Central memory CD4-positive, alpha-beta T cell (primary cell): ENCODE results near the gene KIAA2012.
"Not testable (repeated sequence)": the region's sequence is repeated elsewhere in the genome, so short reads cannot be mapped to it uniquely, and the experiment has no call there.

Experiments
- DNase-seq: peaks from one replicate; pipeline ENCODE4 v3.0.0; 2022

Gene KIAA2012

DNA sequence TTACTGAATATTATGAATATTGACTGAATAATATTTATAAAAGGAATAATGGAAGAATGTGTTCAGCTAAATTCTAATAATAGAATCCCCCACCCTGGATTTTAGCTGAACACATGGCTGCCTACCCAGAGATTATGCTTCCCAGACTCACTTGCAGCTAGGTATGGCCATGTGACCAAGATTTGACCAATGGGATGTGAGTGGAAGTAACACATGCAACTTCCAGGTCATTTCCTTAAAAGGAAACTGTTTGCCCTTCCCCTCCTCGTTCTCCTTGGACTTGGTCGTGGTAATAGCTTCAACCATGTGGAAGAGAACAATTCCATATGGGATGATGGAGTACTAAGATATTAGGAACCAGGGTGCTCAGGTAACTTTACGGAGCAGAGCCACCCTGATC lies 47.8 kb downstream of the KIAA2012 start:
- DNase-seq = no peak

DNA sequence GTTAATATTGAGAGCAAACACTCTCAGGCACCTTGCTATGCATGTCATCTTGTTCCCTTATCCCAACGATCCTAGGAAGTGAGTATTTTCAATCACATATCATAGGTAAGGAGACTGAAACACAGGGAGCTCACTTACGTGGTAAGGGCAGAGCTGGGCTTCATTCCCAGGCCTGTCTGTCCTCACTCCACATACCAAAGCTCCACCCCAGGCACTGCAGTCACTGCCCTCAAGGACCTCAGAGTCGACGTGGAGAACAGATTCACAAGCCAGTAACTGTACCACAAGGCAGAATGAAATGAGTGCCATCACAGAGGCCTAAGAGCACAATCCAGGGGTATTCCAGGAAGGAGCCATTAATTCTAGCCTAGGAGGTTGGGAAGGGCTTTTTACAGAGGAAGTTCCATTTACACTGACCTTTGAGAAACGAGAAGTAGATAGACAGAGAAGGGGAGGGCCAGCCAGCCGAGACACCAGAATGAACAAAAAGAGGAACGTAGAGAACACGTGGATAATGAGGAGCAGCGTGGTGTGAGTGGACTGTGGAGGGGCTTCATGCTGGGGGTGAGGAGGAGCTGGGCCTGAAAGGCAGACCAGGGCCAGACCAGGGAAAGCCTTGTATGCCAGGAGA lies 48.6 kb downstream of the KIAA2012 start:
- DNase-seq = no peak

DNA sequence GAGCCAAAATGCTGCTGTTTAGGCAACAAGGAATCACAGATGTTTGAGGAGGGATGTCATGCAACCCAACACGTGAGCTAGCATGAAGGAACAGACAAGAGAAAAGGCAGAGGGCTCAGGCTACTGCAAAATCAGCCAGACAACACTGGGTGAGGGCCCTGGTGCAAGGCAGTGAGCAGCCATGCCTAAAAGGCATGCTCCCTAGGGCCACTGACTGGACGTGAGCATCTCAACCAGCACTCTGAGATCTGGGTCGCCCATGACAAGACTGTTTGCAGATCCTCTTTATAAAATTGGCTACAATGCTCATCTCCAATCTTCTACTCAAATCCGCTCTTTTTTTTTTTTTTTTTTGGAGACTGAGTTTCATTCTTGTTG lies 49.1 kb downstream of the KIAA2012 start:
- DNase-seq = no peak

GRCh38 chr2:202122980-202123720 lies 50.1 kb downstream of the KIAA2012 start:
- DNase-seq = no peak

DNA sequence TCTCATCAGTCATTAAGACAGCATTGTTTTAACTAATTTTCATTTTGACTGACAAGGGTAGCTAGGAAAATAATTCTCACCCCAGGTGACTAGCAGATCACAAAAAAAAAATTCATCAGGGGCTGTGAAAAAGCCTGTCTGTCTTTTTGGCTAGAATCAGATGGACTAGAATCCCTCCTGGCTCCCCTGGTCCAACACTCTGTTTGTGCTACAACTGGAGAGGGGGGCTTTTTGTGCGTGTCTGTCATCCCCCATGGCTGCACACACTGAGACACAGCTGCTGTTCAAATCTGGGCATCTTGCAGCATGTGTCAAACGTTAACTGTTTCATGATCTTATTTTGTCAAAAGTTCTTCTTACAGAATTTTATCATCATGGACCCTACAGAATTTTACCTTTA lies 51.2 kb downstream of the KIAA2012 start:
- DNase-seq = no peak

DNA sequence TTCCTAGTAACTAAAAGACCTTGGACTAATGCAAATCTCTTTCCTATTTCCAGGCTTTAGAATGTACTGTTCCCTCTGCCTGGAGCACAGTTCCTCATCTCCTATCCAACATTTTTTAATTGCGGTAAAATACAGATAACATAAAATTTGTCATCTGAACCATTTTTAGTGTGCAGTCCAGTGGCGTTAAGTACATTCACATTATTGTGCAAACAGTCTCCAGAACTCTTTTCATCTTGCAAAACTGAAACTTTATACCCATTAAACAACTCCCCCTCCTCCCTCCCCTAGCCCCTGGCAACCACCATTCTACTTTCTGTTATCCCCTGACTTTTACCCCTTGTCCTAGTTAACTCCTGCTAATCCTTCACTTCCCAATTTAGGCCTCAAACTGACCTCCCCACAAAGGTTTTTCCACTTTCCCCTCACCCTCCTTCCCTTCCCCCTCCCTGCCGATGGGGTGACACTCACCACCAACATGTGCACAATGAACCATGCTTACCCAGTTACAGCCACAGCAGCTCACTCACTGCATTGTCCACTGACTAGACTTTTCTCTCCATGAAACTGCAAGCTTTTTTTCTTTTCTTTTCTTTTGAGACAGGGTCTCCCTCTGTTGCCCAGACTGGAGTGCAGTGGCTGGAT lies 54.8 kb downstream of the KIAA2012 start:
- DNase-seq = no peak

- no peak for DNase-seq
These were observed 56.8 kb downstream of the KIAA2012 start for GRCh38 chr2:202129841-202130240.

DNA sequence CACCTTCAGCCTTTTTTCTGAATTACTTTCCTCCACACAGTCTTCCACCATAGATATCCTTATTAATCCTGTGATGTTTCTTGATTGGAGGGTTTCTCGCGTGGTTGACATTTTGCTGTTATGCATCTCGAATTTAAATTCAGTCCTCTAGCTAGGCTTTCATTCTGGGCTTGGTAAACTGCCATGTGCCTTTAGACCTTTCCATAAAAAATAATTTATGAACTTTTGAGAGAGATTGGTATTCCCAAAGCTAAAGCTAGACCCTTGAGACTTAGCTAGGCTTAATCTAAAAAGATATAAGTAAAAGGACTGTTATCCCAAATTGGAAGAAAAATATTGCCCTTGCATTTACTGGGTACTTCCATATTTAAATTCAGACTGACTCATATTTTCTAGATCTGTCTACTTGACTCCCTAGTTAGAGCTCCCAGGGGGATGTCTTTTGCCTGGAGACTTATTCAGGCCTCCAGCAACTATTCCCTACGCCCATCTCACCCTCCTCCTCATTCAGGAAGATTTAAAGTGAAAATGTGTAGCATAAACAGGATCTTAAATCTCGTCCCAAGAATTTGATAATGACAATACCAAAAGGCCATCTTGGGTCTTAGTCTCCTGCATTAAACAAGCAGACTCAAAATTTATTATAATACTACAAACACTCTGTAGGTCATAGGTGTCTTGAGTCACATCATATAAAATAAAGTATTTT lies 60.3 kb downstream of the KIAA2012 start:
- DNase-seq = no peak

GRCh38 chr2:202133909-202134265 lies 60.8 kb downstream of the KIAA2012 start:
- DNase-seq = no peak

GRCh38 chr2:202135091-202135874 lies 62.2 kb downstream of the KIAA2012 start:
- DNase-seq = no peak

DNA sequence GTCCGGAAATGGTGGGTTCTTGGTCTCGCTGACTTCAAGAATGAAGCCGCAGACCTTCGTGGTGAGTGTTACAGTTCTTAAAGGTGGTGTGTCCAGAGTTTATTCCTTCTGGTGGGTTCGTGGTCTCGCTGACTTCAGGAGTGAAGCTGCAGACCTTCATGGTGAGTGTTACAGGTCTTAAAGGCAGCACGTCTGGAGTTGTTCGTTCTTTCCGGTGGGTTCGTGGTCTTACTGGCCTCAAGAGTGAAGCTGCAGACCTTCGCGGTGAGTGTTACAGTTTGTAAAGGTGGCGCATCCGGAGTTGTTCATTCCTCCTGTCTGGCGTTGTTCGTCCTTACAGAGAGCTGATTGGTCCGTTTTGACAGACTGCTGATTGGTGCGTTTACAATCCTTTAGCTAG lies 63.0 kb downstream of the KIAA2012 start:
- not testable (repeated sequence) for DNase-seq

GRCh38 chr2:202136526-202136925 lies 63.5 kb downstream of the KIAA2012 start:
- no peak for DNase-seq

DNA sequence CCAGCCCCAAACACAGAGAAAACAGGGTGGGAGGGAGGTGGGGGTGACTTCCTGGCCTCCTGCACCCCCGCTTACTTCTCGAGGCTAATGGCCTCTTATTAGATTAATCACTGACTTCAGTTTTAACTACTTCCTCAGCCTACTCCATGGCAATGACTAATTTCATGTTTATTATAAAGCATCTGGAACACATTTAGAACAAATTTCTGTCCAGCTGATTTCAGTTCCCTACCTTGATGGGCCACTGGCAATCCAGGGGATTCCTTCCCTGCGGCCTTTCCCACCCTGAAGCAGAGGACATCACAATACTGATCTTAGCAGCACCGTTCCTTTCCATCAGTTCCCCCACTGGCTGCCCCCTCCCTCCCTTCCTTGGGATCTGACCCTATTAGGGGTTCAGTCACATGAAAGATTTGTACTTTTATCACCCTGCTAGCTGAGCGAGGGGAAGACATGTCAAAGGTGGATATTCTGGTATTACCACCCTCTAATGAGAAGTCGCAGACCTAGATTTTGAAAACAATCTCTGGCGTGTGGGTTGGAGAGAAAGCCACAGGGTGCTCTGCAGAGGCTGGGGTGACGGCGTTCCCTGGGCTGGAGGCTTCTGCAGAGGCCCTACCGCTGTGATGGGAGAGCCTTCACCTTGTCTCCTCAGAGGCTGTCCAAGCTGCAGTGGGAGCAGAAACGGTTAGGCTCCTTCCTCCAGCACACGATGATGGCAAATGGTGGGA lies 67.6 kb downstream of the KIAA2012 start:
- DNase-seq = no peak

- no peak for DNase-seq
These were observed 68.4 kb downstream of the KIAA2012 start for GRCh38 chr2:202141329-202141947.

GRCh38 chr2:202142540-202142939 lies 69.5 kb downstream of the KIAA2012 start:
- no peak for DNase-seq

DNA sequence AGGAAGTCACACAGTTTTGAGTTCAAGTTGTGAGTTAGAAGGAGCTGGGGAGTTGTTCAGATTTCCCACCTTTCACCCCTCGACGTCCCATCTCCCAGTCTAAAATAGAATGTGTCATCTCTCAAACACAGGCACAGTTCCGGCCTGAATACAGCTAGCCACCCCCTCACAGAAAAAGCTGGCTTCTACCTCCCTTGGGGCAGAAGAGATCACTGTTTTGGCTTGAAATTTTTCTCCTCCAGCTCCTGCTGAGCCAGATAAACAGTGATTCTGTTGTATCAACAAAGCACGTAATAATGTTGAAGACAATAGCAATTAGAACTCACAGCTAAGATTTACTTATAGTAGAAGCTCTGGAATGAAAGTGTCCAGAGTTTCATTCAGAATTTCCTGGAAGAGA lies 74.7 kb downstream of the KIAA2012 start:
- DNase-seq = no peak

- no peak for DNase-seq
These were observed 75.6 kb downstream of the KIAA2012 start for GRCh38 chr2:202148515-202149154.

DNA sequence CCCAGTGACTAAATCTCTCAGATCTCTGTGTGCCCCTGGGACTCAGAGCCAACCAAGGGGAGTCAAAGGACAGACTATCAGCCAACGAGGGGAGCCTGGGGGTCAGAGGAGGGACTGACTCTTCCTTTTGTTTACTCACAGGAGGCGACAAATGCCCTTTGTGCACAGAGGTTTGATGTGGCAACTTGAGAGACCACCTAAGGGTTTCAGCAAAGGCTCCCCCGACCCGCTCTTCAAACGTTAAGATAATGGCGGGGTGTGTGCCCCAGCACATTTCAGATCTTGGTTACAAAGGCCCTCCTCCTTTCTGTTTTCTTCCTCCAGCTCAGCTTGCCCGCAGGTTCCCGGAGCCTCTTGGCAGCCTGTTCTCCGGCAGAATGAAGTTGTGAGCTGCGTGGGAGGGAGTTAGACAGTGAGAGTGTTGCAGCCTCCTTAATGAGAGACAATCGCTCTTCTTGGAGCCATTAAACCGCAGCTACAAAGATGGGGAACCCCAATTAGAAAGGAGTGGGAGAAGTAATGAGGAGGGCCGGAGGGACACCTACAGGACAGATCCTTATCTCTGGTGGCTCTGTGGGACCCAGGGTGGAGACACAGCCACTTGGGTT lies 76.2 kb downstream of the KIAA2012 start:
- DNase-seq = no peak

- DNase-seq = no peak
These were observed 76.9 kb downstream of the KIAA2012 start for GRCh38 chr2:202149936-202150335.

DNA sequence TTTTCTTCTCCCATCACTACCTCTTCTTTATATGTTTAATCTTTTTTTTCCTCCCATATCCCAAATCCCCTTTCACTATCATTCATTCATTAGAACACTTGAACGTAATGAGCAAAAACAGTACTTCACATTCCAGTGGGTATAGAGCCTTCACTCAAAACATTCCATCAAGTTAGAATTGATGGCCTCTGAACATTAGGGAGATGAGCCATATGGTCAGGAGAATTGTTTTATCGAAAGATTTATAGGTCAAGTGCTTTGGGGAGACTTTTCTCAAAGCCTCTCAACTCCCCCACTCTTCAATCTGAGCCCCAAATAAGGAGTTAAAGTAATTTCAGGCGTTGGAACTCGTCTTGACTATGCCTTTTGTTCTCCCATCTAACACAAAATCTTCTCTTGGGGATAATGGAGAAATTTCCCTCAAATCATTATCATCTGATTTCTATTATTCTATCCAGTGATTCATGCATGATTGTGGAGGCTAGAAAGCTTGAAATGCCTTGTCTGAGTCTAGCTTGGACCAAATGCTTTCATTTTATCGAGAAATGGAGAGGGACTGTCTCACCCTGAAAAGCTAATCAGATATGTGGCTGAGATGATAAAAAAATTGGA lies 79.2 kb downstream of the KIAA2012 start:
- DNase-seq = no peak
